Activated T-cell treated with anti-CD3 and anti-CD28 coated beads, Interleukin-2, amount 50 U/mL, for 24 hours (primary cell): Measurements from ENCODE around the gene FSCB.

Experiments
- DNase-seq: peaks from one replicate; pipeline ENCODE4 v3.0.0-alpha.2; 2020
- H3K27ac Mint-ChIP-seq: 2 replicates; pipeline ENCODE4 v1.8.0; 2020; ENCODE audit warnings: mild to moderate bottlenecking, mixed read lengths
- H3K27me3 Mint-ChIP-seq: 2 replicates; pipeline ENCODE4 v1.8.0; 2020; ENCODE audit warnings: mixed read lengths
- H3K36me3 Mint-ChIP-seq: 2 replicates; pipeline ENCODE4 v1.8.0; 2020; ENCODE audit warnings: low read depth, mixed read lengths
- H3K4me1 Mint-ChIP-seq: 2 replicates; pipeline ENCODE4 v1.8.0; 2020; ENCODE audit warnings: low read depth, mixed read lengths
- H3K4me3 Mint-ChIP-seq: 2 replicates; pipeline ENCODE4 v1.8.0; 2020; ENCODE audit warnings: mild to moderate bottlenecking, moderate library complexity, mixed read lengths
- H3K9me3 Mint-ChIP-seq: 2 replicates; pipeline ENCODE4 v1.8.0; 2020; ENCODE audit warnings: mixed read lengths

The FSCB gene

GRCh38 chr14:44461811-44462210 lies 45.3 kb downstream of the FSCB start:
- H3K4me3 Mint-ChIP-seq, result no peak overlapping the region
- H3K4me1 Mint-ChIP-seq, result no peaks in the 10 kb centered on the region
- no peak for DNase-seq
- H3K9me3 Mint-ChIP-seq, result peaks cover 10% of the 10 kb centered on the region
- no peak overlapping the region for H3K27ac Mint-ChIP-seq
- H3K36me3 Mint-ChIP-seq, result no peaks in the 10 kb centered on the region
- H3K27me3 Mint-ChIP-seq, result no peaks in the 10 kb centered on the region
